NB4 (cell line): Measurements from ENCODE around the gene VAMP2.
A peak's percentile ranks its signal among the peaks of the same experiment; 100 is the strongest.

ENCODE experiments used
- CTCF ChIP-seq: IDR thresholded peaks from one replicate; pipeline ENCODE4 v1.5.1; 2012; ENCODE audit warnings: low read depth, low read length
- MAX ChIP-seq: IDR thresholded peaks from 2 replicates; pipeline ENCODE4 v1.6.1; 2011; ENCODE audit warnings: low read depth, low read length
- MYC ChIP-seq: IDR thresholded peaks from 2 replicates; pipeline ENCODE4 v1.6.1; 2011; ENCODE audit warnings: low read depth, low read length

- TF ChIP-seq CTCF (no peak), MYC (peak; percentile 81), MAX (peak; percentile 96)
Observed at GRCh38 chr17:8152112-8152775, 10.5 kb downstream of the VAMP2 start, which contains the start of gene PER1.
